ENCODE measurements around the gene CYTH1.

GRCh38 chr17:78669256-78669974, 112.7 kb downstream of the CYTH1 start:
- no peak for TF ChIP-seq YY1 (IDR thresholded peaks at IDR 0.05; ENCODE audit: insufficient read depth, insufficient read length)
- TF ChIP-seq ZNF274 (IDR thresholded peaks at IDR 0.05; ENCODE audit: low read depth, low read length) = no peak
- TF ChIP-seq SUZ12 (IDR thresholded peaks at IDR 0.05; ENCODE audit: extremely low read depth, insufficient read depth, insufficient read length) = no peak
